Smooth muscle cell of the brain vasculature (primary cell): Measurements from ENCODE around the gene DYNLT5.
A peak's percentile ranks its signal among the peaks of the same experiment; 100 is the strongest.
"Not testable (repeated sequence)": the region's sequence is repeated elsewhere in the genome, so short reads cannot be mapped to it uniquely, and the experiment has no call there.

Experiments used
- DNase-seq: peaks from one replicate; pipeline ENCODE4 v3.0.0-alpha.2; 2012; ENCODE audit warnings: low read depth, low spot score

The DYNLT5 gene

DNA sequence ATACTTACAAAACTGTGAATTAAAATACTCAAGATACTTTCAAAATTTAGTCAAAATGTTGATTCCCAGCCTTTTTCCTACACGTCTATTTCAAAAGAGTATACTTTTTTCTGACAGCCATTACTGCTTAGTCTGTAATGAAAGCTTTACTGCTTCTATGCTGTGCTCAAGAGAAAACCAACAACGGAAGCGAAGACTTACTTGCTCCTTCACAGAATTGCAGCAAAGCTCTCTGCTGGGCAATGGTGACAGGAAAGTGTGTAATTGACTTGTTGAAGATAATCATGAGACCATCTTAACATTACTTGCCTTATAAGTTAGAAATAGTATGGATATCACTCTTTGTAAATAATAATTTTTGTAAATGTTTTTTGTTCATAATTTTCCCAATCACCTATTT is 1.7 kb upstream of the DYNLT5 start:
- DNase-seq: no peak

DNA sequence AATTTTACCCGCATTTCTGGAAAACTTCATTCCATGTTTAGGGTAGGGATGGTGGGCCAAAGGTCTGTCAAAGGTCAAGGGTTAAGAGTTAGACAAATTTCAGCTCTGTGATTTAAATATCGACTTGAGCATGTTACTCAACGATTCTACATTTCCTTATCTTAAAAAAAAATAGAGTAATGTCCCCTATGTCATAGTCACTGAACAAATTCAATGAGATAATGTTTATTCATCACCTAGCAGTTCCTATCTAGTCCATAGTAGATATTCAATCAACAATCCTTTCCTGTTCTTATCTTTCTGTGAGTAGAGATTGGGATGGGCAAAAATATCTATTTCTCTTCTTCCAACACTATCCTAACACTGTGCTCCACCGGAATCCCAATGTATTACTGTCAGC is 1.1 kb upstream of the DYNLT5 start:
- no peak for DNase-seq

DNA sequence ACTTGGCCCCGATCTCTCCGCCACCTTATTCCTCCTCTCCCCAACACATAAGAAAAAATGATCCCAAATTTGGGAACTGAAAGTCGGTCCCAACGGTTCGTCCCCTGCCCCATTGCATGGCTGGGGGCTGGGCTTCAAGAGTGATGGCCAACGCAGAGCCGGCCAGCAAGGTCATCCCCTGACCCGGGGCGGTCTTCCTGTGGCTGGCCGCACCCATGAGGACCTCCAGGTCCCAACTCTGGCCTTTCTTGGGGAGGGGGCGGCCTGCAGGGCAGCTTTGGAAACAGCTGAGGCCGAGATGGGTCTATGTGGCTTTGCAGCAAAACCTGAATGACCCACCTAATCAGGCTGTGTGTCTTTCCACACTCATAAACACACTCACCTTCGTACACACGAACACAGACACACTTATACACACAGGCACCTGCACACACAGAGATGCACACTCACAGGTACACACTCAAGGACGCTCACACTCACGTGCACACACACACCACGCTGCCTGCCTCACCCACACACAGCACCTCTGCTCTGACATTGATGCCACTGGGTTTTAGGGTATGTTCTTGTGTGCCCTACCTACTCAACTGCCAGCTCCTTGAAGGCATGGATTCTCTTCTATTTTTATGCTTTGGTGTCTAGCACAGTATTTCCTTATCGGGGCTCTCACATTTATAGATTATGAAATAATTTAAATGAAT is 562 bp downstream of the DYNLT5 start:
- no peak for DNase-seq

- DNase-seq: no peak
Measured at GRCh38 chr1:66757722-66758240, 5.5 kb downstream of the DYNLT5 start.

GRCh38 chr1:66758241-66758755 is 6.0 kb downstream of the DYNLT5 start:
- DNase-seq: no peak

GRCh38 chr1:66760506-66760905 is 8.2 kb downstream of the DYNLT5 start:
- DNase-seq: no peak

DNA sequence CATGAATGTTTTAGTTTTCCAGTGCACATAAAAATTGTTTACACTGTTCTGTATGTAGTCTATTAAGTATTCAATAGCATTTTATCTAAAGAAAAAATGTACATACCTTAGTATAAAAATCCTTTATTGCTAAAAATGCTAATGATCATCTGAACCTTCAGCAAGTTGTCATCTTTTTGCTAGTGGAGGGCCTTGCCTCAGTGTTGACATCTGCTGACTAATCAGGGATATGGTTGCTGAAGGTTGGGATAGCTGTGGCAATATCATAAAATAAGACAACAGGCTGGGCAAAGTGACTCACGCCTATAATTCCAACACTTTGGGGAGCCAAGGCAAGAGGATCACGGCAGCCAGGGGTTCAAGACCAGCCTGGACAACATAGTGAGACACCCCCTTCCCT is 9.0 kb downstream of the DYNLT5 start:
- no peak for DNase-seq

- DNase-seq: peak; percentile 29
Measured at GRCh38 chr1:66764994-66765578, 12.8 kb downstream of the DYNLT5 start.

DNA sequence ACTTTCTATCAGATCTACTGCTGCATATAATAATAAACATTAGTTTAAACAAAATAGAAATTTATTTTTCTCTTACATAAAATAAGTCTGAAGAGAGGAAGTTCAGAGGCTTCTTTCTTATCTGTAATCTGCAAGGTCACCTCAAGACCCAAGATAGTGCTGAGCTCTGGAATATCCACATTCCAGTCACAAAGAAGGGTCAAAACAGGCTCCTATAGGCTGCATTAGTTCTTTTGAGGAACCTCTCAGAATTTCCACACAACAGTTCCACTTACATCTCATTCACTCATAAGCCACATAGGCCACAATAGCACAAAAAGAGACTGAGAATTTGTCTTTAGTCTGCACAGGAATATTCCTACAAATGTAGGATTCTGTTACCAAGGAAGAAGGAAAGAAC is 15.4 kb downstream of the DYNLT5 start:
- no peak for DNase-seq

GRCh38 chr1:66768965-66769364 is 16.7 kb downstream of the DYNLT5 start:
- no peak for DNase-seq

GRCh38 chr1:66769512-66770229 is 17.4 kb downstream of the DYNLT5 start:
- no peak for DNase-seq

DNA sequence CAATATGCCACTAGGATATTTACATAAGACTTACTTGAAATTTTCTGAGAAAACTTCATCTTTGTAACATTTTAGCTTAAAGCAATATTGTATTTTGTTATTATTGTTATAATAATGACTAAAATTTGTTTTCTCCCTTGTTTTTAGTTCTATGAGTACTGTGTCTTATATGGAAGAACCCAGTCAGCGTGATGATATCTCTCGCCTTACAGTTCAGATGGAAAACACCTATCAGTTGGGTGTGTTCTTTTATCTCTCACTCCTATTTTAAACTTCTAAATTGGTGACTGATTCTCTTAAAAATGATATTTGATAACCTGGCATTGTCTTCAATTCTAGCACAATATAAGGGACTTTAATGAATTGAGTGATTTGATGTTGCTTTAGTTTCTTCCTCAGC is 18.0 kb downstream of the DYNLT5 start:
- no peak for DNase-seq

DNA sequence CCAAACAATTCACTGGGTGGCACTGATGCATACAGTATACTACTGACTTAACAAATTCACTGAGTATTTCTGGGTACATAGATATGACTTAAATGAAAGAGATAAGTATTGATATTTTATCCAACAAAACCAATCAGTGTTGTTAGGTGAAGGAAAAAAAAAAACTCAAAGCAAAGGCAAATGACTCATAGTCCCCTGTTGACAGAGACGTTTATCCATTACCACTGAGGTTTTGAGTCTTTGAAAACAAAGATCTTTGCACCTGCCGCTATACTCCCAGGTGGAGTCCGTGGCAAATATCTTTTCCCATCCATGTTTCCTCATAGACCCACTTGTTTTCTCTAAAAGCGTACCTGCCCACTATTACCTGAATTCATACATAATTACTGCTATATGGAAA is 18.4 kb downstream of the DYNLT5 start:
- DNase-seq: no peak

DNA sequence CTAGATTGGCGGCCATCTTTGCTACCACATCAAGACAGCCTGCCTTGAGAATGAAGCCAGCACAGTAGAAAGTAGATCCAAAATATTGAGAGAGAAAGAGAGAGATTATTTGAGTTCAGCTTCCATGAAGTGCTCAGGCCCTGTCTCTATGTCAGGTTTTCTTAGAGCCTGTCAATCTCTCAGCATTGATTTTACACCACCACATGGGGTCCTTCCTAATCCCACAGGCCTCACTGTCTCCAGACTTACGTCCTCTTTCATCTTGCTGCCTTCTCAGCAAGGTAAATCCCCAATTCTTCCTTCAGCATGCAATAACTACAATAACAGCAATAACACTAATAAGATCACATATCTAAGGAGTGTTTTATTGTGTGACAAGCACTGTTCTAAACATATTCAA is 21.0 kb downstream of the DYNLT5 start:
- DNase-seq: no peak

GRCh38 chr1:66774438-66774837 is 22.2 kb downstream of the DYNLT5 start:
- no peak for DNase-seq

DNA sequence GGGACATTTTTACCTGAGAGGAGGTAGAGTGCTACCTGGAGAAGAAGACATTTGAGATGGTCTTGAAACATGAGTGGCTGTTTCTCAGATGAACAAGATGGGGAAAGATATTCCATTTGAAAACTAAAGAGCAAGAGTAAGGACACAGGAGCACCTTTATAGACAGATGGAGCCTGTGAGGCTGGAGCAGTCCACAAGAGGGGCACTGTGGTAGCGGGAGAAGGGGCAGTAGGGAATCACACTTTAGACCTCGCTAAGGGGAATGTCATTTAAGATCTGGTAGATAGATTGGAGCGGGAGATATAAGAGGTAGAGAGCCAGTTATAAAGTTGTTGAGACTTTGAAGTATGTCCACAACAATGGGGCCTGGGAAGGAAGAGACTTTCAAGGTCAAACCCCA is 23.4 kb downstream of the DYNLT5 start:
- DNase-seq: no peak

DNA sequence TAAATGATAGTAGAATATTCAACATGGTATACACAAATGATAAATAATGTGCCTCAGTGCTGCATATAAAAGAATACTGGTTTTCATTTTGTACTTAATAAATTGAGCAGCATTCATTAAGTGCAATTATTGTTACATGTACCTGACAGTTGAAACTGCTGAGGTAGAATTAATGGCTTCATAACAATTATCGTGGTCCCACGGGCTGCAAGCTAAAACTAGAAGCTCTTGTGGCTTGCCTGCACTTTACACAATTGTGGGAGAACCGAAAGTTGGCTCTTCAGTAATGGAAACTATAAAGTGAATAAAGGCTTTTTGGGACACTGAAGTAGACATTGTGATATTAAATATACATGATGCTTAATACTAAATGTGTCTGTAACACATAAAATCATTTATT is 25.6 kb downstream of the DYNLT5 start:
- no peak for DNase-seq

DNA sequence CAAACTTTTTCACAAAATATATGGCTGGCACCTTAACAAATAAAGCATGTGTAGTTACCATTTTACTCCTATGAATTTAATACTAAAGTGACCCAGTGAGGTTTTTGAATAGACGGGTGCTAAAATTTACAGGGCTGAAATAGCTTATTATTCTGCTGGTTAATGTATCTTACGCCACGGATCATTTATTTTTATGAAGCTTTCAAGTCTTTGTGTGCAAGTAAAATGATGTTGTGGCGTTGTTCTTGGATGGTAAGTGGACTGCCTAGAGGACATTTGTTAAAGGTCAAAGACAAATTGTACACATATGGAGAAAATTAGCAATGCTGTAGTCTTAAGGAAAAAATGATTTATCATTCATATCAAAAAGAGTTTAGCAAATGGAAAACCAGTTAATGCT is 26.0 kb downstream of the DYNLT5 start:
- no peak for DNase-seq

- no peak for DNase-seq
Measured at GRCh38 chr1:66778969-66779368, 26.7 kb downstream of the DYNLT5 start.

GRCh38 chr1:66779475-66780078 is 27.3 kb downstream of the DYNLT5 start:
- no peak for DNase-seq

GRCh38 chr1:66785800-66786199 is 33.5 kb downstream of the DYNLT5 start:
- not testable (repeated sequence) for DNase-seq

- DNase-seq: no peak
Measured at GRCh38 chr1:66787641-66788040, 35.4 kb downstream of the DYNLT5 start.
